ENCODE data around the gene DNAH17.

Gene DNAH17

GRCh38 chr17:78577296-78577695, at the start of gene DNAH17:
TSS of gene DNAH17 (minus strand) at chr17:78577396. CDS start at chr17:78575057, 2,339 bp downstream.
- DNase-seq (ENCODE audit: low read depth): no peak

- DNase-seq (ENCODE audit: low read depth): no peak
Measured at GRCh38 chr17:78624324-78625151, 47.3 kb upstream of the DNAH17 start.

- DNase-seq (ENCODE audit: low read depth): no peak
Measured at GRCh38 chr17:78623541-78623940, 46.3 kb upstream of the DNAH17 start.

GRCh38 chr17:78622491-78623265, 45.5 kb upstream of the DNAH17 start:
- no peak for DNase-seq (ENCODE audit: low read depth)

GRCh38 chr17:78621720-78622490, 44.7 kb upstream of the DNAH17 start:
- no peak for DNase-seq (ENCODE audit: low read depth)

GRCh38 chr17:78620099-78620498, 42.9 kb upstream of the DNAH17 start:
- DNase-seq (ENCODE audit: low read depth): no peak

- DNase-seq (ENCODE audit: low read depth): no peak
Measured at GRCh38 chr17:78619334-78619733, 42.1 kb upstream of the DNAH17 start.

- DNase-seq (ENCODE audit: low read depth): no peak
Measured at GRCh38 chr17:78618264-78619066, 41.3 kb upstream of the DNAH17 start.

- DNase-seq (ENCODE audit: low read depth): no peak
Measured at GRCh38 chr17:78617511-78618061, 40.4 kb upstream of the DNAH17 start.

GRCh38 chr17:78616946-78617345, 39.8 kb upstream of the DNAH17 start:
- no peak for DNase-seq (ENCODE audit: low read depth)

- DNase-seq (ENCODE audit: low read depth): no peak
Measured at GRCh38 chr17:78615631-78616030, 38.4 kb upstream of the DNAH17 start.

GRCh38 chr17:78613416-78613815, 36.2 kb upstream of the DNAH17 start:
- no peak for DNase-seq (ENCODE audit: low read depth)

GRCh38 chr17:78611607-78612006, 34.4 kb upstream of the DNAH17 start:
- no peak for DNase-seq (ENCODE audit: low read depth)

- no peak for DNase-seq (ENCODE audit: low read depth)
Measured at GRCh38 chr17:78610951-78611511, 33.8 kb upstream of the DNAH17 start.

GRCh38 chr17:78609191-78609641, 32.0 kb upstream of the DNAH17 start:
- DNase-seq (ENCODE audit: low read depth): no peak

GRCh38 chr17:78608804-78609186, 31.6 kb upstream of the DNAH17 start:
- DNase-seq (ENCODE audit: low read depth): no peak

GRCh38 chr17:78608122-78608803, 31.1 kb upstream of the DNAH17 start:
- DNase-seq (ENCODE audit: low read depth): no peak

GRCh38 chr17:78607038-78607437, 29.8 kb upstream of the DNAH17 start:
- DNase-seq (ENCODE audit: low read depth): no peak

- no peak for DNase-seq (ENCODE audit: low read depth)
Measured at GRCh38 chr17:78605886-78606285, 28.7 kb upstream of the DNAH17 start.

- DNase-seq (ENCODE audit: low read depth): no peak
Measured at GRCh38 chr17:78605429-78605828, 28.2 kb upstream of the DNAH17 start.

Data from activated T-helper 9 cell treated with anti-CD3 and anti-CD28 coated beads, Interleukin-2, amount 50 U/mL, for 16 hours (primary cell).